Kidney (tissue), 22 donors: ENCODE measurements around the gene GATA2. TPM values are rescaled to one million over a fixed set of nuclear protein-coding genes. Genes with fewer than 3 reads are reported as not detected.

ENCODE experiments used
- DNase-seq, 5 donors: peaks; one replicate each; pipeline ENCODE4 v3.0.0-alpha.2; 2013 to 2020
- FAIRE-seq: peaks from 2 replicates; lab custom pipeline; 2012; peaks lifted over from hg19 to GRCh38; lab: Jason Lieb, UNC
- H3K27ac ChIP-seq, 2 donors: one replicate each; pipeline ENCODE4 v1.7.0; 2013; ENCODE audit warnings: low read depth in 2 of 2, low read length in 2 of 2, inconsistent platforms in 1 of 2
- H3K27me3 ChIP-seq: one replicate; pipeline ENCODE4 v1.7.1; 2013; ENCODE audit warnings: low read length, inconsistent platforms; ENCODE audit not compliant: control insufficient read depth, insufficient read depth
- H3K36me3 ChIP-seq, 3 donors: one replicate each; pipeline versions ENCODE4 v1.7.0 to v1.7.1; 2013; ENCODE audit warnings: low read length in 3 of 3, control low read depth in 1 of 3, inconsistent platforms in 1 of 3; ENCODE audit not compliant: insufficient read depth in 3 of 3, control insufficient read depth in 2 of 3
- H3K4me1 ChIP-seq, 3 donors: one replicate each; pipeline versions ENCODE4 v1.7.0 to v1.7.1; 2013; ENCODE audit warnings: low read length in 3 of 3, inconsistent platforms in 1 of 3, low read depth in 1 of 3; ENCODE audit not compliant: control insufficient read depth in 2 of 3, insufficient read depth in 2 of 3
- H3K4me3 ChIP-seq, 3 donors: one replicate each; pipeline versions ENCODE4 v1.7.0 to v1.8.1; 2013; ENCODE audit warnings: low read length in 3 of 3, control low read depth in 1 of 3, inconsistent platforms in 1 of 3
- H3K9ac ChIP-seq, 3 donors: one replicate each; pipeline versions ENCODE4 v1.7.0 to v1.7.1; 2013; ENCODE audit warnings: low read length in 3 of 3, control low read depth in 1 of 3, inconsistent platforms in 1 of 3
- H3K9me3 ChIP-seq, 3 donors: one replicate each; pipeline versions ENCODE4 v1.7.0 to v1.7.1; 2013; ENCODE audit warnings: low read length in 3 of 3, control low read depth in 1 of 3, inconsistent platforms in 1 of 3; ENCODE audit not compliant: control insufficient read depth in 2 of 3, insufficient read depth in 1 of 3
- intact Hi-C: fragments of 100-400 bp; cut with DNase I; formaldehyde crosslinking; loops from one replicate; pipeline ENCODE4 v1.11.1; 2022
- long read RNA-seq, 10 donors: library from polyadenylated mRNA in 1 of 10; unstranded in 1 of 10; transcript quantifications; one replicate each; pipeline ENCODE4 v2.0.0 and lab custom pipeline, GENCODE V29; 2021 to 2026
- polyA plus RNA-seq: library from polyadenylated mRNA; stranded (reverse); fragments of 350-450 nt; fragmentation: Illumina TruSeq; extraction: RNeasy Lipid Tissue Mini Kit (QIAGEN cat#74804); gene quantifications from one replicate; pipeline ENCODE4 v1.2.3, GENCODE V29; 2014; ENCODE audit warnings: low read depth, low replicate concordance; ENCODE audit not compliant: insufficient read depth
- total RNA-seq: library from RNA; stranded (reverse); fragmentation: NEBNext Ultra II Directional; extraction: Animal tissue kit (Norgen Biotek cat#: 25700); gene quantifications from one replicate; pipeline ENCODE4 v1.2.1, GENCODE V29; 2021
- TF ChIP-seq, protein P1 (sequence below): IDR thresholded peaks from 3 replicates; pipeline ENCODE4 v1.5.1; 2012; ENCODE audit warnings: mild to moderate bottlenecking, moderate library complexity, borderline replicate concordance; ENCODE audit not compliant: insufficient read depth; ENCODE audit errors: extremely low read depth
- donor health status: control.
- donor health status: control.
- donor health status: control.
- donor health status: control.
- donor health status: control.
- donor health status: DM: yes; HTN: yes; CAD: no.
- donor health status: Normal renal cell carcinoma (clear cell type).

GATA2 gene
- total RNA-seq (31.4 TPM), polyA plus RNA-seq (22.9 TPM)
- long read RNA-seq, donor 1, partial matches to known transcripts, result 16 of 19 reads
- long read RNA-seq, donor 1, other reads (novel, unspliced or antisense), result 0 of 19 reads
- long read RNA-seq, donor 2, partial matches to known transcripts, result 27 of 31 reads
- long read RNA-seq, donor 2, other reads (novel, unspliced or antisense), result 0 of 31 reads
- long read RNA-seq, donor 3, partial matches to known transcripts, result 23 of 26 reads
- long read RNA-seq, donor 3, other reads (novel, unspliced or antisense), result 0 of 26 reads
- long read RNA-seq, donor 4, transcript GATA2-201 (6 exons, 3,367 nt), result major isoform, 5 of 18 reads
- long read RNA-seq, donor 4, partial matches to known transcripts, result 13 of 18 reads
- long read RNA-seq, donor 4, other reads (novel, unspliced or antisense), result 0 of 18 reads
- long read RNA-seq, donor 5, result 0 reads
- long read RNA-seq, donor 6, partial matches to known transcripts, result 5 of 6 reads
- long read RNA-seq, donor 6, other reads (novel, unspliced or antisense), result 0 of 6 reads
- long read RNA-seq, donor 7, partial matches to known transcripts, result 14 of 34 reads
- long read RNA-seq, donor 7, other reads (novel, unspliced or antisense), result 20 of 34 reads
- long read RNA-seq, donor 8, partial matches to known transcripts, result 12 of 15 reads
- long read RNA-seq, donor 8, other reads (novel, unspliced or antisense), result 0 of 15 reads
- long read RNA-seq, donor 9, partial matches to known transcripts, result 10 of 13 reads
- long read RNA-seq, donor 9, other reads (novel, unspliced or antisense), result 0 of 13 reads
- long read RNA-seq, donor 10, transcript GATA2-201 (6 exons, 3,367 nt), result major isoform, 6 of 44 reads
- long read RNA-seq, donor 10, partial matches to known transcripts, result 34 of 44 reads
- long read RNA-seq, donor 10, other reads (novel, unspliced or antisense), result 0 of 44 reads

GRCh38 chr3:128492671-128493569, at the start of gene GATA2:
GATA2 (minus strand) TSS chr3:128493201; CDS start chr3:128487031, 6,170 bp downstream.
- no peak for FAIRE-seq
- H3K27me3 ChIP-seq, result peaks cover 46% of the 10 kb centered on the region

GRCh38 chr3:128541246-128541645, 48.2 kb upstream of the GATA2 start:
- TF ChIP-seq, protein P1, sequence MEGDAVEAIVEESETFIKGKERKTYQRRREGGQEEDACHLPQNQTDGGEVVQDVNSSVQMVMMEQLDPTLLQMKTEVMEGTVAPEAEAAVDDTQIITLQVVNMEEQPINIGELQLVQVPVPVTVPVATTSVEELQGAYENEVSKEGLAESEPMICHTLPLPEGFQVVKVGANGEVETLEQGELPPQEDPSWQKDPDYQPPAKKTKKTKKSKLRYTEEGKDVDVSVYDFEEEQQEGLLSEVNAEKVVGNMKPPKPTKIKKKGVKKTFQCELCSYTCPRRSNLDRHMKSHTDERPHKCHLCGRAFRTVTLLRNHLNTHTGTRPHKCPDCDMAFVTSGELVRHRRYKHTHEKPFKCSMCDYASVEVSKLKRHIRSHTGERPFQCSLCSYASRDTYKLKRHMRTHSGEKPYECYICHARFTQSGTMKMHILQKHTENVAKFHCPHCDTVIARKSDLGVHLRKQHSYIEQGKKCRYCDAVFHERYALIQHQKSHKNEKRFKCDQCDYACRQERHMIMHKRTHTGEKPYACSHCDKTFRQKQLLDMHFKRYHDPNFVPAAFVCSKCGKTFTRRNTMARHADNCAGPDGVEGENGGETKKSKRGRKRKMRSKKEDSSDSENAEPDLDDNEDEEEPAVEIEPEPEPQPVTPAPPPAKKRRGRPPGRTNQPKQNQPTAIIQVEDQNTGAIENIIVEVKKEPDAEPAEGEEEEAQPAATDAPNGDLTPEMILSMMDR, result no peak
- H3K9me3 ChIP-seq, result peaks cover 0 to 10% (median 0%) of the 10 kb centered on the region in 3 donors
- no peak overlapping the region for H3K4me3 ChIP-seq
- intact Hi-C loops, result no loop called here
- DNase-seq, result no peak
- no peak overlapping the region for H3K27ac ChIP-seq
- H3K36me3 ChIP-seq, result no peaks in the 10 kb centered on the region
- no peak overlapping the region for H3K9ac ChIP-seq
- H3K4me1 ChIP-seq, result no peaks in the 10 kb centered on the region
- no peak for FAIRE-seq
- H3K27me3 ChIP-seq, result no peaks in the 10 kb centered on the region

More at GRCh38 chr3:128492671-128493569, at the start of gene GATA2:
- H3K36me3 ChIP-seq, result no peaks in the 10 kb centered on the region
- peak within 1 kb of the TSS; percentile 22 to 60 for H3K27ac ChIP-seq
- peak; percentile 63 to 79 (median 70) for DNase-seq
- H3K4me1 ChIP-seq, result peaks cover 0 to 18% (median 0%) of the 10 kb centered on the region in 3 donors
- H3K4me3 ChIP-seq, result peak within 1 kb of the TSS in 1 of 3 donors; percentile 51
- H3K9me3 ChIP-seq, result no peaks in the 10 kb centered on the region
- no peak within 1 kb of the TSS for H3K9ac ChIP-seq
- intact Hi-C loops, result loop anchor here (10.0 kb wide), 1 partner anchor 318 kb away; no protein-coding TSS in a partner anchor
- TF ChIP-seq, protein P1, result no peak

- FAIRE-seq (no peak), DNase-seq (no peak)
- no peaks in the 10 kb centered on the region for H3K4me1 ChIP-seq
- no peak overlapping the region for H3K9ac ChIP-seq
- H3K9me3 ChIP-seq, result peaks cover 0 to 10% (median 0%) of the 10 kb centered on the region in 3 donors
- no peak overlapping the region for H3K27ac ChIP-seq
- H3K27me3 ChIP-seq, result no peaks in the 10 kb centered on the region
- no peaks in the 10 kb centered on the region for H3K36me3 ChIP-seq
- H3K4me3 ChIP-seq, result no peak overlapping the region
- intact Hi-C loops, result no loop called here
- TF ChIP-seq, protein P1, result no peak
Measured at GRCh38 chr3:128539376-128539775, 46.4 kb upstream of the GATA2 start.
